CD4-positive, alpha-beta T cell treated with Interferon gamma for 1 hour (primary cell): ENCODE data around the gene ARHGAP31.
A peak's percentile ranks its signal among the peaks of the same experiment; 100 is the strongest.
"Not testable (repeated sequence)": the region's sequence is repeated elsewhere in the genome, so short reads cannot be mapped to it uniquely, and the experiment has no call there.

Source experiments
- DNase-seq: peaks from one replicate; pipeline ENCODE4 v3.0.0-alpha.2; 2020

The ARHGAP31 gene, protein sequence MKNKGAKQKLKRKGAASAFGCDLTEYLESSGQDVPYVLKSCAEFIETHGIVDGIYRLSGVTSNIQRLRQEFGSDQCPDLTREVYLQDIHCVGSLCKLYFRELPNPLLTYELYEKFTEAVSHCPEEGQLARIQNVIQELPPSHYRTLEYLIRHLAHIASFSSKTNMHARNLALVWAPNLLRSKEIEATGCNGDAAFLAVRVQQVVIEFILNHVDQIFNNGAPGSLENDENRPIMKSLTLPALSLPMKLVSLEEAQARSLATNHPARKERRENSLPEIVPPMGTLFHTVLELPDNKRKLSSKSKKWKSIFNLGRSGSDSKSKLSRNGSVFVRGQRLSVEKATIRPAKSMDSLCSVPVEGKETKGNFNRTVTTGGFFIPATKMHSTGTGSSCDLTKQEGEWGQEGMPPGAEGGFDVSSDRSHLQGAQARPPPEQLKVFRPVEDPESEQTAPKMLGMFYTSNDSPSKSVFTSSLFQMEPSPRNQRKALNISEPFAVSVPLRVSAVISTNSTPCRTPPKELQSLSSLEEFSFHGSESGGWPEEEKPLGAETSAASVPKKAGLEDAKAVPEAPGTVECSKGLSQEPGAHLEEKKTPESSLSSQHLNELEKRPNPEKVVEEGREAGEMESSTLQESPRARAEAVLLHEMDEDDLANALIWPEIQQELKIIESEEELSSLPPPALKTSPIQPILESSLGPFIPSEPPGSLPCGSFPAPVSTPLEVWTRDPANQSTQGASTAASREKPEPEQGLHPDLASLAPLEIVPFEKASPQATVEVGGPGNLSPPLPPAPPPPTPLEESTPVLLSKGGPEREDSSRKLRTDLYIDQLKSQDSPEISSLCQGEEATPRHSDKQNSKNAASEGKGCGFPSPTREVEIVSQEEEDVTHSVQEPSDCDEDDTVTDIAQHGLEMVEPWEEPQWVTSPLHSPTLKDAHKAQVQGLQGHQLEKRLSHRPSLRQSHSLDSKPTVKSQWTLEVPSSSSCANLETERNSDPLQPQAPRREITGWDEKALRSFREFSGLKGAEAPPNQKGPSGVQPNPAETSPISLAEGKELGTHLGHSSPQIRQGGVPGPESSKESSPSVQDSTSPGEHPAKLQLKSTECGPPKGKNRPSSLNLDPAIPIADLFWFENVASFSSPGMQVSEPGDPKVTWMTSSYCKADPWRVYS (N-terminal part only)

DNA sequence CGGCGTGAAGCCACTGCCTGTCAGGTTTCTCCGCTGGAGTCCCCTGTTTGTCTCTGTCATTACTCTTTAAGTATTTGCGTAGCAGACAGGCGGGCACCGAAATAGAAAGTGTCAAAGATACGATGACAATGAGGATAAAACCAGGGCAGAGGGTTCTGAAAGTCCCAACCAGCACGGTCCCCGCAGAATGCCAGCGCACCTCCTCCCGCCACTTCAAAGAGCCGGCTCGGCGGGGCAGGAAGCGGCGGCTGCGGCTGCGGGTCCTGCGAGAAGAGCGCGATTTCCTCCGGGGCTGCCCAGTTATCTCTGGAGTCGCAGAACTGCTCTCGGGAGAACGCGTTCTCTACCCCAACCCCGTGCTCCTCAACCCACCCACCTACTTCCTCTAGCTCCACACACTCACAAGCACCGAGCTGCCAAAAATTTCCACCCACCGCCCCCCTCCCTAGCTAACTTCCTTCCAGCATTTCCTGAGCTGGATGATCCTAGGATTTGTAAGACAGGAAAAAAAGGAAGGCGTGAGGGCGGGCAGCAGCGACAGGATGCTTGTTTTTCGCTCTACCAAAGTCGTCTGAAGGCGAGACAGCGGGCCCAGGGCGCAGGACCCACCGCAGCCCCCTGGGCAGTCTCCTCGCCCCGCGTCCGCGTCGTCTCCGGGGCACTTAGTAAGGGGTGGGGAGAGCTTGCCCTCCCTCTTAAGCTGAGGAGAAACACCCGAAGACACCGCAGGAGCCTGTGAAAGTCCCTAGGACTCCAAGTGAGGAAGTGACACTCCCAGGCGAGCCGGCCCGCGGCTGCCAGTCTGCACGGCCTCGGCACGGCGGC is at the start of gene ARHGAP31:
Gene ARHGAP31, plus strand, starts transcription at position 513 of the 825 bp plus-strand sequence. CDS start 522 bp downstream, outside the sequence.
- peak; percentile 86 for DNase-seq

DNA sequence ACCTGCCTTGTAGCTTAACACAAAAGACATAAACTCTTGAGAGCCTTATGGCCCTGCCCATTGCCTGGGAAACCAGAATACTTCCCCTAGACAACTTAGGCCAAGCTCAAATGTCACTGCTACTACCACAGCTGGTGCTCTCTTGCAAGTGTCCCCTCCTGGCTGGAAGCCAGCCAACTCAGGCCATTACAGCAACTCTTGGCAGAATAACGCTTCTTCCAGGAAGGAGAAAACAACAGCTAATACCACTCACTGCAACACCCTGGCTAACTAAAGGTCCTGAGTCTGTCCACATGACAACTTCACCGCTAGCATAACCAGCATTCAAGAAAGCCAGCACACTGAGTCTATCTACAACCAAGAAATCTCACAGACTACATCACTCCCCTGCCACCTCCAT is 48.4 kb upstream of the ARHGAP31 start:
- DNase-seq: no peak

- no peak for DNase-seq
Observed at GRCh38 chr3:119255214-119255613, 39.0 kb upstream of the ARHGAP31 start.

GRCh38 chr3:119257111-119257510 is 37.1 kb upstream of the ARHGAP31 start:
- no peak for DNase-seq

- no peak for DNase-seq
Observed at GRCh38 chr3:119257654-119258410, 36.4 kb upstream of the ARHGAP31 start.

GRCh38 chr3:119258915-119259314 is 35.3 kb upstream of the ARHGAP31 start:
- no peak for DNase-seq

- no peak for DNase-seq
Observed at GRCh38 chr3:119259821-119260220, 34.4 kb upstream of the ARHGAP31 start.

GRCh38 chr3:119261055-119261454 is 33.1 kb upstream of the ARHGAP31 start:
- DNase-seq: no peak

- not testable (repeated sequence) for DNase-seq
Observed at GRCh38 chr3:119270212-119270611, 24.0 kb upstream of the ARHGAP31 start.

DNA sequence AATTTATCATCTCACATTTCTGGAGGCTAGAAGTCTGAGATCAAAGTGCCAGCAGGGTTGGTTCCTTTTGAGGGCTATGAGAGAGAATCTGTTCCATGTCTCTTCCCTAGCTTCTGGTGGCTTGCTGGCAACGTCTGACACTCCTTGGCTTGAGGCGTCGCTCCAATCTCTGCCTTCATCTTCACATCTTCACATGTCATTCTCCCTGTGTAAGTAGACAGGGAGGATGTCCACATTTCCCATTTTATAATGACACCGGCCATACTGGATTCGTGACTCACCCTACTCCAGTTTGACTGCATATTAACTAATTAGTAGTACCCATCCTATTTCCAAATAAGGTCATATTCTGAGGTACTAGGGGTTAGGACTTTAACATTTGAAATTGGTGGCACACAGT is 17.5 kb upstream of the ARHGAP31 start:
- no peak for DNase-seq

- no peak for DNase-seq
Observed at GRCh38 chr3:119279101-119279554, 15.1 kb upstream of the ARHGAP31 start.

- DNase-seq: no peak
Observed at GRCh38 chr3:119279584-119280243, 14.5 kb upstream of the ARHGAP31 start.

DNA sequence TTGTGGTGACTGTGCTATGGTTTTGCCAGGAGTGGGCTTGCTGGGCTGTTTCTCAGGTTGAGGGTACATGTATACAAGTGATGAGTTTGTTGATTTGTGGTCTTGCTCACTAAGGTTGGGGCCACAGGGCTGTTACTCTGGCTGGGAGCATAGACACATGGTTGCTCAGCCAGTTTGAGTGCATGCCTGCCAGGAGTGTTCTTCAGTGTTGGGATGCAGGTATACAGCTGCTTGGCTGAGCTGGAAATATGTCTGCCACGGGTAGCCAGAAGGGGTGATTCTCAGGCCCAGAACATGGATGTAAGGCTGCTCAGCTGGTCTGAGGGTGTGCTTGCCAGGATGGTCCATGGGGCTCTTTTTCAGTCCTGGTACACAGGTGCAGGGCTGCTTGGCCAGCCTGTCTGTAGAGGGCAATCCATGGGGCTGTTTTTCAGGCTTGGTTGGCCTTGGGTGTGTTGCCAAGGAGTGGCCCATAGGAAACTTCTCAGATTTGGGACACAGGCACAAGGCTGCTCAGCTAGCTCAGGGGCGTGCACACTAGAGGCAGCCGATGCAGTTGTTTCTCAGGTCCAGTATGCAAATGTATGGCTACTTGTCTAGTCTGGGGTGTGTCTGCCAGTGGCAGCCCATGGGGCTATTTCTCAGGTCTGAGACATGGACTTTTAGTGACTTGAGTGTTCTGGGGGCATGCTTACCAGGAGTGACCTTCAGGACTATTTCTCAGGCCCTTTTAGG is 5.3 kb upstream of the ARHGAP31 start:
- no peak for DNase-seq

GRCh38 chr3:119289404-119289770 is 4.8 kb upstream of the ARHGAP31 start:
- no peak for DNase-seq

DNA sequence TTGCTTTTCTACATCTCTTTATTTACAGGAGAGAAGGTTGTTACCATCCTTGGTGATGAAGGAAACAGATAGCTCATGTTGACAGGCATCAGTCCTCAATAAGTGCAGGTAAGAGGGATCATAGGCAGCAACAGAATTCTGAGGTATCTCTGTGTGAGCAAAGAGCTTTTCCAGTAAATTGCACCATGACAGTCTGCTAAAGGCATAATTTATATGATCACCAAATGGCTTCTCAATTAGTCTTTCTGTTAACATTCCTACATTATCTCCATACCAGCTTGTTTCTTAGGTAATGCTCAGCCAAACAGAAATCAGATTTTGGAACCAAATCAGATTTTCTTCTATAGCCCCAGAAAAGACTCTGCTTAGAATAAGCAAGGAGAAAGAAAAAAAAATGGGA is 3.6 kb upstream of the ARHGAP31 start:
- no peak for DNase-seq

DNA sequence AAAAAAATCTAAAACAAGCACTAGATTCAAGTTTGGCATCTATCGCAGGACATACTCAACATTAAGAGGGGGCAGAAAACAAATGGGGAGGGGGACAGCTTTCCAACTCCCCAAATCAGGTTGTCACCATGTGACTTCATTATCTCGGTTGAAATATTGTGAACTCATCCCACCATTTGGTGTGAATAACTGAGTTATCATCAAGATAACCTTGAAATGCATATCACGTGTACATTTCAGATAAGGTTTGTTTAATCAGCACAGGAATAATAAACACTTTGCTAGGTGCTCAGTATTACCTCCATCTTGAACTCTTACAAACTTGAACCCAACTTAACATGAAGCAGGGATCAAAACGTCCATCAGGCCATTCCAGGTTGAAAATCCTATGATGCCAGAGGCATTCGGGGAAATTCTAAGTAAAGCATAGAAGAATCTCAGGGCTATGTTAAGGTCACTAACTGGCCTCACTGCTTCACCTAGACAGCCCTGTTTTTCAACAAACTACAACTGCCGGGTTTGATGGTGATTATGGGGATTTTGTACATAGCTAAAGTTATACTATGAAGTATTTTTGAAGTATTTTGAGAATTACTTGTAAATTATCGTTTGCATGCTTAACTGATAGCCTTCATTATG is 3.0 kb upstream of the ARHGAP31 start:
- DNase-seq: no peak

- no peak for DNase-seq
Observed at GRCh38 chr3:119292666-119293065, 1.5 kb upstream of the ARHGAP31 start.

DNA sequence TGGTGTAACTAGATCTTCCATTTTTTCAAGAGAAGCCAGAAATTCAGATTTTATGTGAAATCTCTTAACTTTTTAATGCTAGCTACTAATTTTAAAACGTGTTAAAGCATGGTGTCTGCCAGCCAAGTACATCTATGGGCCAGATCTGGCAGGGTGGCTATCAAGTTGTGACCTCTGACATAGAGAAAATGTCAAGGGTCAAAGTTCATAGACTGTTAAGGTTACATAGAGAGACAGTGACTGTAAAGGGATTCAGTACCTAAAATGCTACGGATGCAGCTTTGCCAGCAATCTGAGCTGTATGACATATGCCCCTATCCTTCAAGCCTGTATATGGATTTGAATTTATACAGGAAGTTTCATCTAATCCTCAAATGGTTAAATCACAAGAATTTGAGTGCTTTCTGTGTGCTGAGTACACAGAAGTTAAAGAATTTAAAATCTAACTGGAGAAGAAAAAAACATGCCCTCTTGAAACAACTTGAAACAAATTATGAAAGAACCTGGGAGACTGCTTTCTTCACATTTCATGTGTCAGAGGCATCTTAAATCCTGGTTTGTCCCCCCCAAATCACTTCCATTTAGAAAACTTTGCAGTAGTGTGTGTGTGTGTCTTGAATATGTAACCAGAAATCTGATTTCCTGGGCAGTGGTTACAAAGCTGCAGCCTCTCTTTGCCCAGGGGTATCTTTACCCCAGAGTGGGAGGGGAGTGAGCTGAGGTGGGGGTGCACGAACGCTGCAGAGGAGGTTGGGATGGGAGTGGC is 895 bp upstream of the ARHGAP31 start:
- no peak for DNase-seq
